ENCODE data around the gene BAHCC1. TPM values are rescaled to one million over a fixed set of nuclear protein-coding genes. Genes with fewer than 3 reads are reported as not detected.

BAHCC1 gene
- polyA plus RNA-seq, 1 donor: 10.8 TPM

- no peak for DNase-seq (ENCODE audit: low read depth)
Measured at GRCh38 chr17:81386646-81387099, 8.6 kb upstream of the BAHCC1 start.

GRCh38 chr17:81387100-81388090 is 7.9 kb upstream of the BAHCC1 start:
- DNase-seq (ENCODE audit: low read depth): no peak

GRCh38 chr17:81388091-81388611 is 7.1 kb upstream of the BAHCC1 start:
- DNase-seq (ENCODE audit: low read depth): no peak

- no peak for DNase-seq (ENCODE audit: low read depth)
Measured at GRCh38 chr17:81388612-81389367, 6.5 kb upstream of the BAHCC1 start.

- DNase-seq (ENCODE audit: low read depth): no peak
Measured at GRCh38 chr17:81389585-81389984, 5.7 kb upstream of the BAHCC1 start.

GRCh38 chr17:81390029-81390872 is 5.0 kb upstream of the BAHCC1 start:
- no peak for DNase-seq (ENCODE audit: low read depth)

- no peak for DNase-seq (ENCODE audit: low read depth)
Measured at GRCh38 chr17:81390873-81391255, 4.4 kb upstream of the BAHCC1 start.

GRCh38 chr17:81391293-81391935 is 3.8 kb upstream of the BAHCC1 start:
- no peak for DNase-seq (ENCODE audit: low read depth)

GRCh38 chr17:81391936-81392908 is 3.0 kb upstream of the BAHCC1 start:
- DNase-seq (ENCODE audit: low read depth): no peak

- DNase-seq (ENCODE audit: low read depth): no peak
Measured at GRCh38 chr17:81392909-81393654, 2.2 kb upstream of the BAHCC1 start.

- DNase-seq (ENCODE audit: low read depth): peak; percentile 99
Measured at GRCh38 chr17:81393684-81394376, 1.4 kb upstream of the BAHCC1 start.

- no peak for DNase-seq (ENCODE audit: low read depth)
Measured at GRCh38 chr17:81394377-81394920, 808 bp upstream of the BAHCC1 start.

GRCh38 chr17:81395600-81396277 is 482 bp downstream of the BAHCC1 start:
- DNase-seq (ENCODE audit: low read depth): no peak

- no peak for DNase-seq (ENCODE audit: low read depth)
Measured at GRCh38 chr17:81396278-81396721, 1.0 kb downstream of the BAHCC1 start.

GRCh38 chr17:81396722-81397313 is 1.6 kb downstream of the BAHCC1 start:
- no peak for DNase-seq (ENCODE audit: low read depth)

GRCh38 chr17:81397314-81398175 is 2.3 kb downstream of the BAHCC1 start:
- no peak for DNase-seq (ENCODE audit: low read depth)
